Lung microvascular endothelial cell (primary cell): ENCODE results near the gene RBBP8NL. TPM values are rescaled to one million over a fixed set of nuclear protein-coding genes. Genes with fewer than 3 reads are reported as not detected.

ENCODE experiments used
- DNase-seq, 2 donors: peaks; one replicate each; pipeline versions ENCODE4 v3.0.0 to v3.0.0-alpha.2; 2010; ENCODE audit warnings: low read depth in 2 of 2
- total RNA-seq: library from RNA; depleted of rRNA; stranded (reverse); fragments of >200 nt; gene quantifications from 2 replicates; pipeline ENCODE4 v1.2.1, GENCODE V29; 2014

Gene RBBP8NL, protein sequence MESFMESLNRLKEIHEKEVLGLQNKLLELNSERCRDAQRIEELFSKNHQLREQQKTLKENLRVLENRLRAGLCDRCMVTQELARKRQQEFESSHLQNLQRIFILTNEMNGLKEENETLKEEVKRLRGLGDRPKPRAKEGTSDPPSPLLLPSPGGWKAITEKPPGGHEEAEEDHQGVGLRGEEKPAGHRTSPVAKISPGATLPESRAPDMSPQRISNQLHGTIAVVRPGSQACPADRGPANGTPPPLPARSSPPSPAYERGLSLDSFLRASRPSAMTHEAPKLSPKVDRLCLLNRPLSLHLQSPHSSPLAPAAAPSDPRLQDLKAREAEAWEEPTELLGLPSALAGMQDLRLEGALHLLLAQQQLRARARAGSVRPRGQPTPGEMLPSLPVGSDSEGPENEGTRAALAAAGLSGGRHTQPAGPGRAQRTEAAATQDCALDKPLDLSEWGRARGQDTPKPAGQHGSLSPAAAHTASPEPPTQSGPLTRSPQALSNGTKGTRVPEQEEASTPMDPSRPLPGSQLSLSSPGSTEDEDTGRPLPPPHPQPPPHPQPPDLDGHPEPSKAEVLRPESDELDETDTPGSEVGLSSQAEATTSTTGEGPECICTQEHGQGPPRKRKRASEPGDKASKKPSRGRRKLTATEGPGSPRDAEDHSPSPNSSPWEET
- total RNA-seq = not detected in 2 replicates

DNA sequence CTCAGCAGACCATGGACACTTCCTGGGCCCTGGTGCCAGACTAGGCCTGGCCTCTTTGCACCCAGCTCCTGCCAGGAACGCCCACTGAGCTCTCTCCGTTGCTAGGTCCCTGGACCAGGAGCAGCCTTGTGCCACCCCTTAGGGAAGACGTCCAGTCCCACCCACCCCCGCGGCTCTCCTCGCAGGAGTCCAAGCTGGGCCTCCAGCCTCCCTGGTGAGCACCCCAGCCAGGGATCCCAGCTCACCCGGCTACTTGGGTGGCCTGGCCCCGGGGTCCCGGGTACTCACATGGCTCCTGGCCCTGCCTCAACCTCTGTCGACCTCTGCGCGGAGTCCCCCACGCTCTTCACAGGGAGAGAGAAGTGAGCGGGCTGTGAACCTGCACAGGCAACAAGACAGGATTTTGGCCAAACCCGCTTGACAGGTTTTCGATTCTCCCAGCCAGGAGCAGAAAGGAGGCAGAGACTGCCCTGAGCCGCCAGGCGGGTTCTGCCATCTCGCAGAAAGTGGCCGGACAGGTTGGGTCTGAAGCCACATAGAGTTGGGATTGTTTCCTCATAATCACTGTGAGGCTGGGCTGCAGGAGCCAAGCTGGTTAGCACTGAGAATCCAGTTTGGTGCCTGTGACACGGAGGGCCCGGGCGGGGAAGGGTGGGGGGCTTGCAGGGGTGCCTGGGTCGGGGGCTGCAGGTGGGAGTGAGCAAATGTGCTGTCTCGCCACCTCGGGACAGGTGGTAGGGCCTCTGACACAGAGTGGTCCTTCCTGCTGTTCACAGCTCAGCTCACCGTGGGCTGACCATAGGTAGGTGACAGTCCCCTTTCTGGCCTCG lies at the start of gene RBBP8NL:
Gene RBBP8NL, minus strand, starts transcription at position 368 of the 830 bp plus-strand sequence. CDS start 7,892 bp downstream, outside the sequence.
- no peak for DNase-seq

DNA sequence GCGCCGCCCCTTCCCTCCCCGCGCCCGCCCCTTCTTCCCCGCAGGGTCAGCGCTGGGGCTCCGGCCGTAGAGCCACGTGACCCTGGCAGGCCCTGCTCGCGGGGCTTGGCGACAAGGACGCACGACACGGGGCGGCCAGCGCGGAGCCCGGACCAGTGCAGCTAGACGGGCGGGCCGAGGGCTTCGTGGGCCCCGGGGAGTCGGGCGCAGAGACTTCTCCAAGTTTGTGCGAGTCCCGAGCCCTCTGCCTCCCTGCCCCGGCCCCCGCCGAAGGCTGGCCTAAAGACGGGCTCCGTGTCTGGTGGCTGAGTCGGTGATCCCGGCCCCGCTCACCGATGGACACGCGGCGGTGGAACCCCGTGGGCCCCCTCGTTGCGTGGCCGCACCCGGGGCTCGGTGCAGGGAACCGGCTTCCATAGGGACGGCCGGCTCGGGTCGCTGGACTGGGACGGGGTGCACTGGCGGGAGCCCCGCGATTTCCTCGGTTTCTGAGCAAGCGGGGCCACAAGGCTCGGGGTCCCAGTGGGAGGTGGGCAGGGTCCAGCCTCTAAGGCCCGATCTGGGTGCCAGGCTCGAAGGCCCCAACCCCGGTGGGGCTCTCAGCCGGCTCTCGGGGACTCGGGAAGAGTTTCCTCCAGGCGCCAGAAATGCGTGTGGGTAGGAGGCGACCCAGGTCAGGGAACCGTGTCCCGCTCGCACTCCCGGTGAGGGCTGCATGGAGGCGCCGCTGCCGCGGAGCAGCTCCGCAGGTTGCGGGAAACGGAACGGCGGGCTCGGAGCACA lies 48.9 kb upstream of the RBBP8NL start:
- no peak for DNase-seq

DNA sequence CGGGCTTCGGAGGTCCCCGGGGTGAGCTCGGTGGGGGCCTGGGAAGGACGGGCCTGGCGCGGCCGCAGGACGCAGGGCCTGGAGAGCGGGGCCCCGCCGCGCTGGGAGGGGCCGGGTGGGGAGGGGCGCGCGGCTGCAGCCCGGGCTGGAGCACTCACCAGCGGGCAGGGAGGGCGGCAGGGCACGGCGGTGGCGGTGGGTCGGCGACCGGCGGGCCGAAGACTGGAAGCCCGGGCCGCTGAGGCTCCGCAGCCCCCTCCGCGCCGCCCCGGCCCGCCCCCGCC lies 48.4 kb upstream of the RBBP8NL start, which contains the start of gene GATA5:
Gene GATA5, minus strand, starts transcription at position 224 of the 284 bp plus-strand sequence. CDS start 474 bp downstream, outside the sequence.
- no peak for DNase-seq

DNA sequence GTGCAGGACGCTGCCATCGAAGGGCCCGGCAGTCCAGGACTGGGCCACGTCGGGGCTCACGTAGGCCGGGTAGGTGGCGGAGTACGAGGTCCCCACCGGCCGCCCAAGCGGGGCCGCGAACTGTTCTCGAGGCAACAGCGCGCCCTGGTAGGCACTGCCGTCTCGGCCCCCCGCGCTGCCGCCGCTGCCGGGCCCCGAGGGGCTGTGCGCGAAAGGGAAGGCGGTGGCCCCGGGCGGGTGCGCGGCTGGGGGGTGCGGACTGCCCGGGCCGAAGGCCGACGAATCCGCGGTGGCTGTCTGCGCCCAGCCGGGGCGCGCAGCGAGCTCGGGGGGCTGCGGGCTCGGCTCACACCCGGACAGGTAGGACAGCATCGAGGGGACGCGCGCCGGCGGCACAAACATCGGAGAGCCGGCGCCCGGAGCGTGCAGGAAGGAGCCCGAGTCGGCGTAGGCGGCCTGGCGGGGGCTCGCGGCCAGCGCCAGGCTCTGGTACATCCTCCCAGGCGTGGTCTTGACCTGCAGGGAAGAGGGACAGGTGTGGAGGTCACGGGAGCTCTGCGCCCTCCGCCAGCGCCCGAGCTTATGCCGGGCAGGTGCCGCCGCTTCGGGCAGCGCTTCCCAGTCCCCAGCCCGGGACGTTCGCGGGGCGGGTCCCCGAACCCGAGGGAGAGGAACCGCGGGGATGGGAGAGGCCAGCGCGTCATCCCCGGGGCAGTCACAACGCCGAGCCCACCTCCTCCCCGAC lies 47.9 kb upstream of the RBBP8NL start:
- no peak for DNase-seq

DNA sequence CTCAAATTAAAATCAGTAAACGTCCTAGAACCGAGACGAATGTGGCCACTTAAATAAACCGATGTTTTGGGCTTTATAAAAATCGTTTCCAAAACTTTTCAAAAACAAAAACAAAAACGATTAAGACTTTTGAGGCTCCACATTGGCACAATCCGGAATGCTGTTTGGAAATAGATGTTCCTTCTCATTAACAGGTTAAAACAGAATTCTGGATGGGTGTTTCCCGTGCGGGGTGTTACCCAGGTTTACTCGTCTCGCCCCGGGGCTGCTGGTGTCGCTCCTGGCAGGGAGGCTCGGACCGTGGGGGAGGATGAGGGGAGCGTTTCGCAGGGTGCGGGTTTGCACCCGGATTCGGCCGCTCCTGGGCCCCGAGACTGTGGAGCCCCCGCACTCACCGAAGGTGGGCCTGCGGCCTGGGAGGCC lies 47.3 kb upstream of the RBBP8NL start:
- DNase-seq = no peak

DNA sequence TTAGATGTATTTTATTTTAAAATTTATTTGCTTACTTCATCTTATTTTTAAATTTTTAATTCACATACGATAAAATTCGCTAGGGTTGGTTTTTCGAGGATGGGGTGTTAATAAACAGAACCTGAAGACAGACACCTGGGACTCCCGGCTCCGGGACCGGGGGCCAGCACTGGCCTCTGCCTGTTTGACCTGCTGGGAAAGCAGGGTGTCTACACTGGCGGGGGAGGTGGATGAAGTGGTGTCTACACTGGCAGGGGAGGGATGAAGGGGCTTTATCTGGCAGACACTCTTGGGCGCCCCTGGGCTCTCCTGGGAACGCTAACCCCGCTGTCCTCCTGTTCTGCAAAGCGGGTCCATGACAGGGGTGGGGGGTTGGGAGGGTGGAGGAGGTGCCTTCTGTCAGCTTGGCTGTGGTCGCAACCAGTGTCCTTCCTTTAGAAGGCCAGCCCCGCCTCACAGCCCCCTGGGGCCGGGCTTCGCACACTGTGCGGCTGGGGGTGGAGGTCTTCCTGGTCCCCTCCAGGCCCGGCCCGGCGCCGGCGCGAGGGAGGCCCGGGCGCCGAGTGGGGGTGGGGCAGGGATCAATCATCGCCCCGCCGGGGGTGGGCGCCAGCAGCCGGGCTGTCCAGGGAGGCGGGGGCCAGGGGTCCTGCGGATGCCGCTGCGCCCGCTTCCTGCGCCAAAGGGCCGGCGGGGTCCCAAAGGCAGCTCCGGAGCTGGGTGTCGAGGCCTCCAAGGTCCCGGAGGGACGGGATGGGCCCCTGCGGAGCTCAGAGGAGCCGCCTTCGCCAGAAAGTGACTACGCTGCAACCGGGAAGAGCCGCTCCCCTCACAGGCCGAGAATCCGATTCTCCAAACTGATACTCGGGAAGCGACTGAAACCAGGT lies 46.6 kb upstream of the RBBP8NL start:
- DNase-seq = no peak

DNA sequence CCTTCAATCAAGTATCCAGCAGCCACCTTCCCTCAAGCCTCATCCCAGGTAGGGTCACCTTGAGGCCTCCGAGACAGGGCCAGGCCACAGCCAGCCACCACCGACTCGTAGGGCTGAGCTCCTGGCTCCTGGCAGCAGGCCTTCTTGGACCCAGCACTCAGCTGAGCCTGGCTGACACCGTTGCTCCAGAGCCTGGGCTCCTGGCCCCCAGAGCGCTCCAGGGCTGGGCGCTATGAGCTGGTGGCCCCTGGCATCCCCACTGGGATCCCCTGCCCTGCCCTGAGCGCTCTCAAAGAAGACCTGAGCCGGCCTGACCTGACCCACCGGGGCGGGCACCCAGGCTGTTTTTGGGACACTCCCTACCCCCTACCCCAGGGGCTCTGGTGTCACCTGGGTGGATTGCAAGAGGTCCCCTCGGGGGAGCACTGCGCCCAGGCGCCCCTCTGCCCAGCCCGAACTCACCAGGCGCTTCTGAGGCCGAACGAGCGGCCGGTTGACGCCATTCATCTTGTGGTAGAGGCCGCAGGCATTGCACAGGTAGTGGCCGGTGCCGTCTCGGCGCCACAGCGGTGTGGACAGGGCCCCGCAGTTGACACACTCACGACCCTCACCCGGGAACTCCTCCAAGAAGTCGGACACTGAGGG lies 45.7 kb upstream of the RBBP8NL start:
- DNase-seq = no peak

DNA sequence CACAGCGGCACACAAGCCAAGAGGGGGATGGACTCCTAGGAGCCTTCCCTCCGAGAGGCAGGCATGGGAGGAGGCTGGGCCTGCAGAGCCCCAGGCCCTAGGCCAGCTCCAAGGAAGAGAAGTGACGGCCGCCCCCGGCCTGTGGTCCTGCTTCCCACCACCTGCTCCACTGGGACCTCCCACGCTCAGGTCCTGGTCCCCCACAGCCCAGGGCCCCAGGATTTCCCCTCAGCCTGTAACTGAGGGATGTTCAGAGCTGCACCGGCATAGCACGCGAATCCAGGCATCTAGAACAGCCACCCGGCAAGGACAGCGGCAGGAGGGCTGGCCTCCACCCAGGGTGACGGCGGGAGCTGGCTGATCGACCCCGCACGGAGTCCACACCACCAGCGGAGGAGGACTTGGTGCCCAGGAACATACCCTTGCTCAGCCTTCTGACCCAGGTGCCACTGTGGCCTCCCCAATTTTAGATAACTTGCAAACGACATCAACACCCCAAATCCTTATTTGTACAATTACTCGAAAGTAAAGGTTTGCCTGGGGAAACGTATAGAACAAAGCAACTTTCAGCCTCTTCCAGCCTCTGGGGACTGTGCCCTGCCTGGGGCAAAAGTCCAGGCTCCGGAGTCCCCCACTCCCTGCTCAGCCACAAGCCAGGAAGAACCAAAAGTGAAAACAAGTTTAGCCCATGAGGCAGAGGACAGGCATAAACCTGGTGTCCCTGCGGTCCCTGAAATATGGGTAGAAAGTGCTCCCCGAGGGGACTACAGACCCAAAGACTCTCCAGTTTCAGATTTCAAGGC lies 45.0 kb upstream of the RBBP8NL start:
- no peak for DNase-seq

DNA sequence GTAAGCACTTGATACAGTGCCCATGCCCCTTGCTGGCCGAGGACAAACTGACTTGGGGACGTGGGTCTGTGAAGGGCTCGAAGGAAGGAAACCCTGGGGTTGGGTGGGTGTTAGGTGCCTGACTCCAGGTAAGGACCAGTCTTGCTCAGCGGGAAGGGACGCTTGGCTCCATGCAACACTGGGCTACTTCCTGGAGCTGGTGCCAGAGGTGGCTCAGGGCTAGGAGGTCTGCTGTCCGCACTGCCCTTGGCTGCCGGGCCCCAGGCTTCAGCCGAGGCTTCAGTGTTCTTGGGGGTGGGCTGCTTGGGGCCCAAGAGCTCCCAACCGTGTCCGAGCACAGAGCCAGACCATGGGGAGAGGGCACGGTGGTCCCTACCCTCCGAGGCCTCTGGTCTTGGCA lies 43.1 kb upstream of the RBBP8NL start:
- DNase-seq = no peak

DNA sequence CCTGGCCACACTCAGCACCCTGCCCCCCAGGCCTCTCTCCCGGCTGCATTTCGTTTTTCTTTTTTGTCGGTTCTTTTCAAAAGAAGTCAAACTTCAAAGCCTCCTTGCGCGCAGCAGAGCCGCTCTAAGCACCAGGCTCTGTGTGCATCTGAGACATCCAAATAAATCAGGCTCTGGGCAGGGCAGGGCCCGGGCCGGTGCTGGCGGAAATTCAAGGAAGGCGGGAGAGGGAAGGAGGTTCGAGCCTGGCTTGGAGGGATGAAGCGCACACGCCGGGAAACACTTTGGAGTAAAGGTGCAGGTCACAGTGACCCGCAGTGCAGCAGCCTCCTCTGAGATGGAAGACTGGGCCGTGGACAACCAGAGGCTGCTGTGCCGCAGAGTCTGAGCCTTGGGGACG lies 42.7 kb upstream of the RBBP8NL start:
- no peak for DNase-seq

DNA sequence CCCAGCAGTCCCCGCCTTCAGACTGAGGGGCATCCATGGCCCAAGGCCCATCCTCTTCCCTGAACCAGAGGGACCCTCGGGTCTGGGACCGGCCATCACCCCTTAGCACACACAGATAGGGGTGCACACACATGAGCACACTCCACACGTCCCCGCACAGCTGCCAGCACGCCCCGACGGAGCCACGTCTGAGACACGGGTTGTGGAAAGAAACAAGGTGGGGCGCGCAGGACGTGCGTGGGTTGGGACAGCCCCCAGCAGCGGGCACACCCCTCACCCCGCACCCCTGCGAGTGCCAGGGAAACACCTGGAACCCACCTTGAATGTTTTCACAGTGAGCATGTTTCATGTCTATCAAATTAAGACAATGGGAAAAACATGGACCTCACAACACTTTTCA lies 42.0 kb upstream of the RBBP8NL start:
- no peak for DNase-seq

DNA sequence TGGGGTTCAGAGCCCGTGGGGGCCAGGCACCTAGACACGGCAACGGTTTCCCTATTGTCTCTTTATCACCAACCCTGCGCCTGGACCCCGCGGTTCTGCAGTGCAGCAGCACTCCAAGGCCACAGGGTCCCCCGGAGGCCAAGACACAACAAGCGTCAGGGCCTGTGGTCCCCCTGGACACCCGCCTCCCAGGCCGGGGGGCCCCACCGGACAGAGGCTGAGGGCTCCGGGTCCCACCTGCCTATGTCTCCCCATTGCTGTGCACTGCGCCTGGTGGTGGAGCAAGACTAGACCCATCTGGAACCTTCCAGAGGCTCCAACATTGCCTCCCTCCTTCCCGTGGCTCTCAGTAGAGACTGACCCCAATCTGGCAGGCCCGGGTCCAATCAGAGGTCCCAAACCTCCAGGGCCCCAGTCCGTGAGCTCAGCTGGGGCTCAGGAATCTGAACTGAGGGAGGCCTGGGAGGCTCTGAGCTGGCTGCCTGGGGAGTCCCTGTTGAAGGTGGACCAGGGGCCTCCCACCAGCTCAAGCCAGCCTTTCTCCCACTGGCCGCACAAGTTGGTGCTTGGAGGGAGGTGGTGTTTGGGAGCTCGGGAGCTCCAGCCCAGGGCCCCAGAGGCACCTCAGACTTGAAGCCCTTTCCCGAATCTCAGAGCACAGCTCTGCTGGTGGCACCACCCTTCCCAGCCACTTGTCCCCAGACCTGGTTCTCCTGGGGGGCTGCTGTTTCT lies 39.6 kb upstream of the RBBP8NL start:
- no peak for DNase-seq

DNA sequence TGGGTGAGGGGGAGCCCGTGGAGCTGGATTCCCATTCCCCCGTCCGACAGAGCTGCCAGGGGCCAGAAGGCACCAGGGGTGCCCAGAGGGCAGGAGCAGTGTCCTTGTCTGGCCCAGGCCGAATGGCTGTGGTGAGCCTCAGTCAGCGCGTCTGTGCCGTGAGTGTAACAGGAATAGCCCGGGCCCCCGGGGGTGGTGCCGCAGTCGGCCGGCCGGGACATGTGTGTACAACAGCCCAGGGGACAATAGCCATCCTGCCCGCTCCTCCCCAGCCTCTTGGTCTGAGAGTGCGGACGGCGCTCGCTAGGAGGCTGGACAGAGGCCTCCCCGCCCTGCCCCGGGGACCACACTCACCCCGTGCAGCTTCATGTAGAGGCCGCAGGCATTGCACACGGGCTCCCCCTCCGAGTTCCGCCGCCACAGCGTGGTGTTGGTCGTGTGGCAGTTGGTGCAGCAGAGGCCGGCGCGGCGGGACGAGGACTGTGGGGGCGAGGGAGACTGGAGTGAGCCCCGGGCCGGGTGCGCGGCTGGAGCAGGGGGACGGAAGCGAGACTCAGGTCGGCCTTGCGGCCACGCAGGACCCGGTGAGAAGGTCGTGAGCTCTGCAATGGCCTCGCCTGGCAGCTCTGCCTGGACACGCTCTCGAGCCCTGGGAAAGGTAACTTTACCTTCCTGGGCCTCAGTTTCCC lies 38.9 kb upstream of the RBBP8NL start:
- DNase-seq = no peak

DNA sequence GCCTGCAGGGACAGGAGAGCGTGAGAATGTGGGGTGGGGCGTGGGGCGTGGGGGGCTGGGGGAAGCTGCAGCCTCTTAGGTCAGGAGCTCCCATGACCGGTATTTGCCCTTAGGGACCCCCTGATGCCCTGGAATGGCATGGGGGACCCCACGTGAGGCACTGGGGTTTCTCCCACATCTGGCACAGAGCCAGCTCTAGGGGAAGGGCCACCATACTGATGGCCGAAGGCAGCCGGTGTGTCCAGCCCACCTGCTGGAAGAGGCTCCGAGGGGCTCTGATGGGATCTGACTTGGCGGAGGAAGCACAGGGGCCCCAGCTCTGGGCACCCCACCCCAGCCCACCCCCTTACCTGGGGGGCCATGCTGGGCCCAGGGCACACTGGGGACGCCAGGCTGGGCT lies 37.7 kb upstream of the RBBP8NL start:
- no peak for DNase-seq

DNA sequence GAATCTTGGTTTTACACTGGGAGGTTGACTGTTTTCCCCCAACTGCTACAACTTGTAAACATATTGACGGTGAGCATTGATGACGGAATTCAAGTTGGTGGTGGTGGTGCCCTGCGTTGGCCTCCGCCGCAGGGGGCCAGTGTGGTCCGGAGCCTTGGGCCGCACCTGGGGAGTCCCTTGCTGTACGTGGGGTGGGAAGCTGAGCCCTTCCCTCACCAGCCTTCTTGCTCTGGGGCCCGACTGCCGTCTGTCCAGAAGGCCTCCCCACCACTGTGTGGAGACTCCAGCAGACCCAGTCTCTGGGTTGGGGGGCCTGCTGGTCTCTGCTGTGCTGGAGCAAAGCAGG lies 37.1 kb upstream of the RBBP8NL start:
- DNase-seq = no peak

DNA sequence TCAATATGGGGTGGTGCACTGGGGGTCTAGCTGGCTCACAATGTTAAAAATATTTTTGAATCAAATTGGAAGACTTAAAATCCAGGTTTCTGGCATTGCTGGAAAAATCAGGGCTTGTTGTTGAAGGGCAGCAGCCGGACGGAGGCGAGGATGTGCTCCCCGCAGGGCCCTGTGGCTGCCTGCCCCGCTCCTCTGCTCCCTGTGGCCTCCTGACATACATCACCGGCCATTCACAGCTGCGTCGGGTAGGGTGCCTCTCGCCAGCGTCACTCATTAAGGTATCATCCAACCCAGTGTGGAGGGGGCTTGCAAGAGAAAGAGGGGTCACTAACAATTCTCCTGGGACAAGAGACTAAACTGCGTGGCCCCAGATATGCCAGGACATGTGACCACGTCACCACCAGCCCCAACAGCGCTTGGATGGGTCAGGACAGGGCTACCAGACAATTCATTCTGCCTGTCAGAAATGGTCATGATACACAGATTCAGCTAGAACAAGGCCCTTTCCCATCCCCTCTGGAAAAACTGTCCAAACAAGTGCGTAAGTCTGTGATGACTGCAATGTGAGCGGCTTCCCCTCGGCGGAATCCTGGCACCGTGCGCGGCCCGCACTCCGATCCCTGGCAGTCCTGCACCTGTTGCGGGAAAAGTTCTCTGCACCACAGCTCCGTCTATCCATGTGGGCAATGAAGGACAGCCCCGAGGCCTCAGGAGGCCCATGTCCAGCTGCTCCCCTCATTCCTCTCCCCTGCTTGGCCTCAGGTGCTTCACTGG lies 36.5 kb upstream of the RBBP8NL start:
- no peak for DNase-seq
